ENCODE measurements around the gene SLC12A7.

The SLC12A7 gene

DNA sequence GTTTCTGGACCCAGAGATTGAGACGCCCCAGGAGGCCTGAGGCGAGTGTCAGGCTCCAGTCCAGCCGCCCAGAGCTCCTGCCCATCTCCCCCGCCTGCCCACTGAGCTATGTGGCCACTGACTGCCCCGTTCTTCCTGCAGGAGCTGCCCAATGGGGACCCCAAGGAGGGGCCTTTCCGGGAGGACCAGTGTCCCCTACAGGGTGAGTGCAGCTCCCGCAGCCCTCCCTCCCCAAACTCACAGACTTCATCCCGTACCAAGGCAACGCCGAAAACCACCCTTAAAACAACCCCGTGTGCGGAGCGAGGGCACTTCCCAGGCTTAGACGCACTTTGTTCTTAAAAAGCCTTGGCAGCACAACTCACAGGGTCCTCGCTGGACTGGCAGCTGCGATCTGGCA is 79.9 kb downstream of the SLC12A7 start:
- no peak for DNase-seq (ENCODE audit: extremely low spot score)
- TF ChIP-seq CTCF (IDR thresholded peaks at IDR 0.05; ENCODE audit: control extremely low read depth, extremely low read depth, low read depth, missing control alignments): no peak
- CTCF ChIA-PET: no interaction called here
- POLR2A ChIA-PET: no interaction called here

DNA sequence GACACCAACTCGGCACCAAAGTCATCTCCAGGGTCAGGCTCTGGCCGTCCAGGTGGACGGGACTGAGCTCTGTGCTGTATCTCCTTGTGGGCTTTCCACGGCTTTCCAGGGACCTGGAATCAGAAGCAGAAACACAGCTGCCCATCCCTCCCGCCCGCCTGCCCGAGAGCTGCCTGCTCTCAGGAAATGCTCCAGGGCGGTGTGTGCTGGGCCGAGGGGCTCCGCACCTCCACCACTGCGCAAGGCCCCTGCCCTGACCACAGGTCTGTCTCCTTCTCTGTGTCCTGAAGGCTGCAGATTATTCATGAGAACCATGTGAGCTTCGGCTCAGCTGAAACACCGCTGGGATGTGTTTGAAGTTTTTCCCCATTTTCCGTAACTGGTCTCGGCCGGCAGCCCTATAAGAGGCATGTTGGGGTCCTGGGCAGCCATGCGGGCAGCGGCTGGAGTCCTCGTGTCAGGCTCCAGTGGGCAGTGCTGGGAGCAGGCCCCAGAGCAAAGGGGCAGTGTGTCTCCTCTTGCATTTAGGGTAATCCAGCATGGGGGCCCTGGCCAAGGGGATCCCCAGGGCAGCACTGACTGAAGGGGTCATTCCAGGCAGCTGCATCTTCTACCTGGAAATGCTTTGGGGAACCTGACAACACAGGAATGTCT is 80.4 kb downstream of the SLC12A7 start:
- DNase-seq (ENCODE audit: extremely low spot score): no peak
- CTCF ChIA-PET: interaction anchor here (1.9 kb wide), 1 partner anchor 12 kb away, joined by 10 read pairs; no protein-coding TSS in a partner anchor
- TF ChIP-seq CTCF (IDR thresholded peaks at IDR 0.05; ENCODE audit: control extremely low read depth, extremely low read depth, low read depth, missing control alignments): no peak
- POLR2A ChIA-PET: no interaction called here

DNA sequence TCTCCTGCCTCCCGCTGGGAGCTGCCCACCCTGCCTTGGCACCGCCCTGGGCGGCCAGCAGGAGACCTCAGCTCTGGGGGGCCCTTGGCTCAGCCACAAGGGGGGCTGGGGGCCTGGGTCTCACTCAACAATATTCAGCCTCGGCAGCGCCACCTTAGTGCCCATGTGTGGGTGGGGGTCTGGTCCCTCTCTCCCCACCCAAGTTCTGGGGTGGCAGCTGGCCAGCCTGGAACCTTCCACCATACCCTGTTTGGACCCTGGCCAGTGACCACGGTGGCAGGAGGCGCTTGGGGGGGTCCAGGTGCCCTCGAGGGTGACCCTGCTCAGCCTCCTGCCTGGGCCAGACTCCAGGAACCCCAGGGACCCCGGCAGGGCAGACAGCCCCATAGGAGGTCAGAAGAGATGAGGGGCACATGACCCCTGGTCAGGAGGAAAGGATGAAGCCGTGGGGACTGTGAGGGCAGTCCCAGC is 81.0 kb downstream of the SLC12A7 start:
- TF ChIP-seq CTCF (IDR thresholded peaks at IDR 0.05; ENCODE audit: control extremely low read depth, extremely low read depth, low read depth, missing control alignments): no peak
- ChIA-PET CTCF (interaction anchor here (1.9 kb wide), 1 partner anchor 11 kb away, joined by 10 read pairs; no protein-coding TSS in a partner anchor), POLR2A (no interaction called here)
- DNase-seq (ENCODE audit: extremely low spot score): no peak

DNA sequence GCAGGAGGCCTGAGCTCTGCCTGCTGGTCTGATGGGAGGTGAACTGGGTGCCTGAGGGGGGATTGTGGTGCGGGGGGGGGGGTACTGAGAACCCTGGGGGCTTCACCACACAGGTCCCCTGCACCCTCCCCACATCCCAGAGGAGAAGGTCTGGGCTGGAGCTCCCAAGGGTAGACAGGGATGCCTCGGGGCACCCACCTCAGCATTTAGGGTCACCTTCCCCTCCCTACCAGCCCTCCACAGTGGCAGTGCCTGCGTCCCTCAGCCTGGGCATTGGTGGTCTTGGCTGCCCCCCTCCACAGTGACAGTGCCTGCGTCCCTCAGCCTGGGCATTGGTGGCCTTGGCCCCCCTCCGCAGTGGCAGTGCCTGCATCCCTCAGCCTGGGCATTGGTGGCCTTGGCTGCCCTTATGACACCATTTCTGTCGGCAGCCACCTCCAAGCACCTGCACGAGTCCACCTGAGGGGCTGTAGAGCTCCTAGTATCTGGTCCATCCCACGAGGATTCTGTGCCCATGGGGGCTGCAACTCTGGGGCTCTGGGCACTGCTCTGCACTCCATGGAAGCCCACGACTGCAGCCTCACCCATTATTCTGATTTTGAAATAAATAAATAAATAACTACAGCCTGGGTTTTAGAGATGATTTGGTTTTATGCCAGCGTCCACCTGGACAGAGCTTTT is 81.8 kb downstream of the SLC12A7 start:
- DNase-seq (ENCODE audit: extremely low spot score): no peak
- no peak for TF ChIP-seq CTCF (IDR thresholded peaks at IDR 0.05; ENCODE audit: control extremely low read depth, extremely low read depth, low read depth, missing control alignments)
- ChIA-PET POLR2A (no interaction called here), CTCF (interaction anchor here (1.9 kb wide), 1 partner anchor 11 kb away, joined by 10 read pairs; no protein-coding TSS in a partner anchor)

GRCh38 chr5:1029282-1029944 is 82.5 kb downstream of the SLC12A7 start:
- DNase-seq (ENCODE audit: extremely low spot score): no peak
- CTCF ChIA-PET: interaction anchor here (1.9 kb wide), 1 partner anchor 10 kb away, joined by 10 read pairs; no protein-coding TSS in a partner anchor

More at GRCh38 chr5:1029282-1029944, 82.5 kb downstream of the SLC12A7 start:
- POLR2A ChIA-PET: no interaction called here
- no peak for TF ChIP-seq CTCF (IDR thresholded peaks at IDR 0.05; ENCODE audit: control extremely low read depth, extremely low read depth, low read depth, missing control alignments)

All from GM10248 (cell line).